Panc1 (cell line): ENCODE measurements around the gene SLC38A9. TPM values are rescaled to one million over a fixed set of nuclear protein-coding genes. Genes with fewer than 3 reads are reported as not detected.
"Not testable (repeated sequence)": the region's sequence is repeated elsewhere in the genome, so short reads cannot be mapped to it uniquely, and the experiment has no call there.

Experiments
- ATAC-seq: fragments of 200-7000 bp; cut with Tn5 transposase; 2 replicates; pipeline ENCODE4 v1.9.1; 2020; ENCODE audit warnings: mild to moderate bottlenecking, moderate library complexity
- BruUV-seq: library from RNA; stranded (reverse); fragments of 400-500 nt; replicated peaks from 2 replicates; lab custom pipeline; 2021; lab: Mats Ljungman, UMichigan
- CTCF ChIA-PET: fragments of 300-600 bp; sonication (Branson Sonifier 250); formaldehyde crosslinking; loops from one replicate; lab custom pipeline; 2022; ENCODE audit warnings: antibody characterized with exemption; lab: Charles Lee
- POLR2A ChIA-PET: fragments of 300-600 bp; sonication (Branson Sonifier 250); formaldehyde crosslinking; loops from one replicate; lab custom pipeline; 2022; ENCODE audit warnings: antibody characterized with exemption; lab: Charles Lee
- DNase-seq: peaks from one replicate; pipeline ENCODE4 v3.0.0-alpha.2; 2010; ENCODE audit warnings: low read depth, low spot score
- H3K27ac ChIP-seq: 2 replicates; pipeline ENCODE4 v1.5.1; 2011; ENCODE audit warnings: mild to moderate bottlenecking, low read length, inconsistent platforms
- H3K27me3 ChIP-seq: fragments of 200-500 bp; sonication (Bioruptor generic); 2 replicates; pipeline ENCODE4 v1.6.0; 2014; ENCODE audit warnings: low read length, inconsistent platforms; ENCODE audit not compliant: control insufficient read depth, insufficient read depth
- H3K36me3 ChIP-seq: fragments of 200-500 bp; sonication (Bioruptor generic); 2 replicates; pipeline ENCODE4 v1.5.1; 2014; ENCODE audit warnings: inconsistent platforms, mild to moderate bottlenecking, low read length, moderate library complexity; ENCODE audit not compliant: control insufficient read depth, insufficient read depth
- H3K4me1 ChIP-seq: 2 replicates; pipeline ENCODE4 v1.5.1; 2011; ENCODE audit warnings: inconsistent platforms, mild to moderate bottlenecking, low read length, moderate library complexity; ENCODE audit not compliant: control insufficient read depth, insufficient read depth
- H3K4me3 ChIP-seq, 2 experiments: 2 replicates each; pipeline ENCODE4 v1.5.1; 2011 to 2012; ENCODE audit warnings: low read depth in 2 of 2, low read length in 2 of 2, mild to moderate bottlenecking in 2 of 2, inconsistent platforms in 1 of 2, moderate library complexity in 1 of 2
- H3K9me3 ChIP-seq: fragments of 200-500 bp; sonication (Bioruptor generic); 2 replicates; pipeline ENCODE4 v1.5.1; 2014; ENCODE audit warnings: low read depth, mild to moderate bottlenecking, inconsistent platforms, low read length, moderate library complexity; ENCODE audit not compliant: control insufficient read depth, insufficient read depth
- CTCF ChIP-seq: fragments of 450-650 bp; IDR thresholded peaks from 2 replicates; pipeline ENCODE4 v1.5.1; 2017; ENCODE audit warnings: mild to moderate bottlenecking
- POLR2AphosphoS5 ChIP-seq: IDR thresholded peaks from 2 replicates; pipeline ENCODE4 v1.6.1; 2012; ENCODE audit warnings: mild to moderate bottlenecking, low read depth, low read length, moderate library complexity
- REST ChIP-seq, 2 experiments: IDR thresholded peaks; 2 replicates each; pipeline ENCODE4 v1.6.1; 2011 to 2012; ENCODE audit warnings: low read depth in 2 of 2, control low read depth in 1 of 2, low read length in 1 of 2, mild to moderate bottlenecking in 1 of 2, moderate library complexity in 1 of 2; ENCODE audit not compliant: insufficient read depth in 1 of 2
- SIN3A ChIP-seq: IDR thresholded peaks from 2 replicates; pipeline ENCODE4 v1.6.1; 2012; ENCODE audit warnings: low read depth, mild to moderate bottlenecking, low read length, moderate library complexity, borderline replicate concordance; ENCODE audit not compliant: insufficient read depth
- TCF7L2 ChIP-seq: IDR thresholded peaks from 2 replicates; pipeline ENCODE4 v1.6.1; 2011; ENCODE audit warnings: mild to moderate bottlenecking, low read depth, low read length, inconsistent platforms
- in situ Hi-C: cut with HindIII; loops from 2 replicates; pipeline ENCODE4 v1.10.0; 2016; ENCODE audit warnings: low sequenced_read_pairs, low pct_unique_long_range_greater_than_20kb
- intact Hi-C: fragments of 100-400 bp; cut with micrococcal nuclease; formaldehyde crosslinking; loops from one replicate; pipeline ENCODE4 v1.10.0; 2022; ENCODE audit not compliant: unreplicated experiment
- total RNA-seq: library from RNA; stranded (reverse); gene quantifications from one replicate; pipeline ENCODE4 v1.2.1, GENCODE V29; 2021; ENCODE audit not compliant: unreplicated experiment

The SLC38A9 gene
- total RNA-seq, 1 experiment from 2014 or later = 12.8 TPM

- POLR2A ChIA-PET = interaction anchor here (0.6 kb wide), 1 partner anchor 81 kb away, joined by 9 read pairs; no protein-coding TSS in a partner anchor
- Histone ChIP-seq H3K4me3 (no peak overlapping the region), H3K4me1 (no peaks in the 10 kb centered on the region), H3K36me3 (no peaks in the 10 kb centered on the region), H3K9me3 (no peaks in the 10 kb centered on the region; the same call in 1 of the 2 replicates), H3K27ac (no peak overlapping the region), H3K27me3 (no peaks in the 10 kb centered on the region)
- intact Hi-C loops = no loop called here
- no peak for DNase-seq
- in situ Hi-C loops = no loop called here
- no peak for TF ChIP-seq REST (IDR thresholded peaks at IDR 0.05; ENCODE audit: insufficient read depth in 1 of 2, low read depth in 2 of 2, low read length in 1 of 2)
- no peak for TF ChIP-seq POLR2AphosphoS5
- no peak for TF ChIP-seq SIN3A
- no peak for TF ChIP-seq CTCF
- TF ChIP-seq TCF7L2 = no peak
- BruUV-seq = no TSS peak
- ATAC-seq = no peak
- CTCF ChIA-PET = interaction anchor here (0.6 kb wide), 1 partner anchor 253 kb away, joined by 3 read pairs; no protein-coding TSS in a partner anchor
Measured at GRCh38 chr5:55720188-55720703, 8.1 kb upstream of the SLC38A9 start.

GRCh38 chr5:55719026-55719425, 6.9 kb upstream of the SLC38A9 start:
- POLR2A ChIA-PET, CTCF ChIA-PET, H3K27me3 ChIP-seq, in situ Hi-C loops, BruUV-seq, H3K36me3 ChIP-seq, H3K9me3 ChIP-seq, H3K4me1 ChIP-seq, DNase-seq, H3K4me3 ChIP-seq, ATAC-seq, H3K27ac ChIP-seq: not testable (repeated sequence)
- intact Hi-C loops = loop anchor here (10.0 kb wide), 2 partner anchors 206 to 486 kb away; no protein-coding TSS in a partner anchor

- no peak overlapping the region for H3K27ac ChIP-seq
- ATAC-seq = no peak
- DNase-seq = no peak
- ChIA-PET POLR2A (interaction anchor here (0.5 kb wide), 1 partner anchor 81 kb away, joined by 4 read pairs; no protein-coding TSS in a partner anchor), CTCF (no interaction called here)
- in situ Hi-C loops (no loop called here), intact Hi-C loops (loop anchor here (10.0 kb wide), 2 partner anchors 209 to 489 kb away; no protein-coding TSS in a partner anchor)
- H3K36me3 ChIP-seq = no peaks in the 10 kb centered on the region; the same call in 1 of the 2 replicates
- TF ChIP-seq REST (IDR thresholded peaks at IDR 0.05; ENCODE audit: insufficient read depth in 1 of 2, low read depth in 2 of 2, low read length in 1 of 2) (no peak), SIN3A (no peak), CTCF (no peak), TCF7L2 (no peak), POLR2AphosphoS5 (no peak)
- H3K4me3 ChIP-seq = no peak overlapping the region
- no peaks in the 10 kb centered on the region for H3K27me3 ChIP-seq
- no TSS peak for BruUV-seq
- H3K9me3 ChIP-seq = no peaks in the 10 kb centered on the region; the same call in 1 of the 2 replicates
- H3K4me1 ChIP-seq = no peaks in the 10 kb centered on the region
Measured at GRCh38 chr5:55715519-55716078, 3.5 kb upstream of the SLC38A9 start.
